Caco-2 (cell line): Measurements from ENCODE around the gene PDE6D. TPM values are rescaled to one million over a fixed set of nuclear protein-coding genes. Genes with fewer than 3 reads are reported as not detected.

Source experiments
- BruUV-seq: library from RNA; stranded (reverse); fragments of 400-500 nt; replicated peaks from 2 replicates; lab custom pipeline; 2021; lab: Mats Ljungman, UMichigan
- CTCF ChIA-PET: fragments of 300-600 bp; sonication (Branson Sonifier 250); formaldehyde crosslinking; loops from one replicate; lab custom pipeline; 2022; ENCODE audit warnings: antibody characterized with exemption; lab: Charles Lee
- POLR2A ChIA-PET: fragments of 300-600 bp; sonication (Branson Sonifier 250); formaldehyde crosslinking; loops from one replicate; lab custom pipeline; 2022; ENCODE audit warnings: antibody characterized with exemption; lab: Charles Lee
- DNase-seq, 2 experiments: peaks; one replicate each; pipeline versions ENCODE4 v3.0.0 to v3.0.0-alpha.2; 2020 to 2022
- H3K27me3 ChIP-seq: replicated peaks from 2 replicates; pipeline ENCODE4 v1.6.0; 2011; ENCODE audit warnings: low read length; ENCODE audit not compliant: control insufficient read depth, insufficient read depth
- H3K36me3 ChIP-seq: 2 replicates; pipeline ENCODE4 v1.5.1; 2011; ENCODE audit warnings: low read length; ENCODE audit not compliant: control insufficient read depth, insufficient read depth
- H3K4me1 ChIP-seq: fragments of 250-450 bp; sonication (Bioruptor Pico); 2 replicates; pipeline ENCODE4 v1.5.1; 2020; ENCODE audit warnings: mild to moderate bottlenecking
- H3K4me3 ChIP-seq: 2 replicates; pipeline ENCODE4 v1.5.1; 2011; ENCODE audit warnings: low read depth, mild to moderate bottlenecking, control low read depth, low read length
- H3K9me3 ChIP-seq: fragments of 250-450 bp; sonication (Bioruptor Pico); 2 replicates; pipeline ENCODE4 v1.5.1; 2020; ENCODE audit warnings: mild to moderate bottlenecking, moderate library complexity
- H3K27ac Mint-ChIP-seq: one replicate; pipeline ENCODE4 v1.8.0; 2022; ENCODE audit warnings: mixed read lengths; ENCODE audit not compliant: unreplicated experiment
- H3K27me3 Mint-ChIP-seq: one replicate; pipeline ENCODE4 v1.8.0; 2022; ENCODE audit warnings: mixed read lengths; ENCODE audit not compliant: insufficient read depth, unreplicated experiment
- H3K36me3 Mint-ChIP-seq: one replicate; pipeline ENCODE4 v1.8.0; 2022; ENCODE audit warnings: mild to moderate bottlenecking, mixed read lengths; ENCODE audit not compliant: insufficient read depth, unreplicated experiment
- H3K4me1 Mint-ChIP-seq: one replicate; pipeline ENCODE4 v1.8.0; 2022; ENCODE audit warnings: low read depth, mixed read lengths; ENCODE audit not compliant: unreplicated experiment
- H3K4me3 Mint-ChIP-seq: one replicate; pipeline ENCODE4 v1.8.0; 2022; ENCODE audit warnings: mild to moderate bottlenecking, moderate library complexity, mixed read lengths; ENCODE audit not compliant: unreplicated experiment
- H3K9me3 Mint-ChIP-seq: one replicate; pipeline ENCODE4 v1.8.0; 2022; ENCODE audit warnings: mixed read lengths; ENCODE audit not compliant: unreplicated experiment
- intact Hi-C: fragments of 100-400 bp; cut with micrococcal nuclease; formaldehyde crosslinking; loops from one replicate; pipeline ENCODE4 v1.10.0; 2022; ENCODE audit not compliant: unreplicated experiment
- total RNA-seq: library from RNA; stranded (reverse); gene quantifications from 2 replicates; pipeline ENCODE4 v1.2.3, GENCODE V29; 2022
- TF ChIP-seq, protein P1 (sequence below), 2 experiments: fragments of 200-600 bp in 1 of 2; IDR thresholded peaks; 1 replicate in 1 of 2; 2 replicates in 1 of 2; pipeline versions ENCODE4 v1.5.1 to v1.8.0; 2011 to 2022; ENCODE audit warnings: antibody characterized with exemption in 1 of 2, control low read depth in 1 of 2, inconsistent platforms in 1 of 2, low read depth in 1 of 2, low read length in 1 of 2, mild to moderate bottlenecking in 1 of 2, moderate library complexity in 1 of 2; ENCODE audit not compliant: insufficient read depth in 1 of 2, severe bottlenecking in 1 of 2, unreplicated experiment in 1 of 2

The PDE6D gene
- total RNA-seq, 1 experiment from 2014 or later: 9.1 TPM

DNA sequence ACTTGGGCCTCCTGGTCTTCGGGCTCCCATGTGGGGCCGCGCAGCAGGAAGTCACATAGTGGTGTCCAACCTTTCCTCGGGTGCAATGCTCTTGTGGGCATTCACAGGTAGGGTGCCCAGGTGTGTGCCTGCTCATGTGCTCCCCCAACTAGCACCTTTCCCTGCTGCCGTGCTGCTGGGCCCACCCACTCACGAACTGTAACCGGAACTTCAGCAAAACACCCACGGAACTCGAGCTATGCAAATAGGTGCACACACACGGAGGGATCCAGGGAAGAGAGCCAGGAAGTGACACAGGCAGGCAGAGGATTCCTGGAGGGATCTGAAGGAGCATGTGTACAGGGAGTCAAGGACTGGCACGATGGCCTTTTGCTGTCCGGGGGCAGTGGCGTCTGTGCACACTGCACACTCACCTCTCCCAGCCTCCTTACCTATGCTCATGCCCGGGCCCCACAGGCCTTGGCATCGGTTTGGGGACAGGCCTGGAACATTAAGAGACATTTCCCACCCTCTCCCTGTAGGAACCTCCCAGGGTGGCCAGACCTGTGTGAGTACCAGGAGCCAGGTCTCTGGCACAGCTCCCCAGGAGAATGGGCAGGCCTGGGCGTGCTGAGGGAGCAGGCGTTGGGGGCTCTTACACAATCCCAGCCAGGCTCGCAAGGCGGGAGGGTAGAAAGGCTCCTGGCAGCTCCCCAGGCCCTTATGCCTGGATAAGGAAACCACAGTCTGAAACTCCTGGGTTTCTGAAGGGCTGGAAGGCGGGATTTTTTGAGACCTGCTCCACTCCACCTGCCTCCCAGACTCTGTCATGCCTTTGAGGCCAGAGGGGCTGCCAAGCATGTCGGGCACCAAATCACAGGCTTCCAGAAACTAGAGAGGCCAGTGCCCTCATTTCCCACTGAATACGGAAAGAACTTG, 79.4 kb downstream of the PDE6D start:
- no peaks in the 10 kb centered on the region for H3K36me3 ChIP-seq
- no peaks in the 10 kb centered on the region for H3K4me1 ChIP-seq
- H3K4me3 Mint-ChIP-seq: no peak overlapping the region
- H3K4me1 Mint-ChIP-seq: no peaks in the 10 kb centered on the region
- DNase-seq: no peak
- ChIA-PET CTCF (interaction anchor here (0.7 kb wide), 1 partner anchor 24 kb away, joined by 4 read pairs; no protein-coding TSS in a partner anchor), POLR2A (interaction anchor here (0.6 kb wide), 1 partner anchor 22 kb away, joined by 3 read pairs; no protein-coding TSS in a partner anchor)
- H3K27ac Mint-ChIP-seq: no peak overlapping the region
- no peaks in the 10 kb centered on the region for H3K9me3 Mint-ChIP-seq
- H3K4me3 ChIP-seq: no peak overlapping the region
- H3K27me3 ChIP-seq: no peaks in the 10 kb centered on the region
- peaks cover 9% of the 10 kb centered on the region for H3K36me3 Mint-ChIP-seq
- intact Hi-C loops: no loop called here
- no TSS peak for BruUV-seq
- TF ChIP-seq, protein P1, sequence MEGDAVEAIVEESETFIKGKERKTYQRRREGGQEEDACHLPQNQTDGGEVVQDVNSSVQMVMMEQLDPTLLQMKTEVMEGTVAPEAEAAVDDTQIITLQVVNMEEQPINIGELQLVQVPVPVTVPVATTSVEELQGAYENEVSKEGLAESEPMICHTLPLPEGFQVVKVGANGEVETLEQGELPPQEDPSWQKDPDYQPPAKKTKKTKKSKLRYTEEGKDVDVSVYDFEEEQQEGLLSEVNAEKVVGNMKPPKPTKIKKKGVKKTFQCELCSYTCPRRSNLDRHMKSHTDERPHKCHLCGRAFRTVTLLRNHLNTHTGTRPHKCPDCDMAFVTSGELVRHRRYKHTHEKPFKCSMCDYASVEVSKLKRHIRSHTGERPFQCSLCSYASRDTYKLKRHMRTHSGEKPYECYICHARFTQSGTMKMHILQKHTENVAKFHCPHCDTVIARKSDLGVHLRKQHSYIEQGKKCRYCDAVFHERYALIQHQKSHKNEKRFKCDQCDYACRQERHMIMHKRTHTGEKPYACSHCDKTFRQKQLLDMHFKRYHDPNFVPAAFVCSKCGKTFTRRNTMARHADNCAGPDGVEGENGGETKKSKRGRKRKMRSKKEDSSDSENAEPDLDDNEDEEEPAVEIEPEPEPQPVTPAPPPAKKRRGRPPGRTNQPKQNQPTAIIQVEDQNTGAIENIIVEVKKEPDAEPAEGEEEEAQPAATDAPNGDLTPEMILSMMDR (IDR thresholded peaks at IDR 0.05; ENCODE audit: insufficient read depth in 1 of 2, low read depth in 1 of 2, low read length in 1 of 2, severe bottlenecking in 1 of 2, unreplicated experiment in 1 of 2): no peak
- H3K9me3 ChIP-seq: no peaks in the 10 kb centered on the region
- H3K27me3 Mint-ChIP-seq: no peaks in the 10 kb centered on the region

- H3K4me1 Mint-ChIP-seq: no peaks in the 10 kb centered on the region
- intact Hi-C loops: no loop called here
- no peaks in the 10 kb centered on the region for H3K36me3 Mint-ChIP-seq
- no peaks in the 10 kb centered on the region for H3K27me3 ChIP-seq
- CTCF ChIA-PET: no interaction called here
- no peaks in the 10 kb centered on the region for H3K9me3 Mint-ChIP-seq
- POLR2A ChIA-PET: no interaction called here
- no peaks in the 10 kb centered on the region for H3K27me3 Mint-ChIP-seq
- no peak overlapping the region for H3K27ac Mint-ChIP-seq
- H3K9me3 ChIP-seq: no peaks in the 10 kb centered on the region
- no TSS peak for BruUV-seq
- TF ChIP-seq, protein P1 (IDR thresholded peaks at IDR 0.05; ENCODE audit: insufficient read depth in 1 of 2, low read depth in 1 of 2, low read length in 1 of 2, severe bottlenecking in 1 of 2, unreplicated experiment in 1 of 2): no peak
- no peak for DNase-seq
- no peak overlapping the region for H3K4me3 Mint-ChIP-seq
- H3K36me3 ChIP-seq: no peaks in the 10 kb centered on the region
- no peaks in the 10 kb centered on the region for H3K4me1 ChIP-seq
- no peak overlapping the region for H3K4me3 ChIP-seq
These were observed 82.1 kb downstream of the PDE6D start for GRCh38 chr2:231699006-231699405.

DNA sequence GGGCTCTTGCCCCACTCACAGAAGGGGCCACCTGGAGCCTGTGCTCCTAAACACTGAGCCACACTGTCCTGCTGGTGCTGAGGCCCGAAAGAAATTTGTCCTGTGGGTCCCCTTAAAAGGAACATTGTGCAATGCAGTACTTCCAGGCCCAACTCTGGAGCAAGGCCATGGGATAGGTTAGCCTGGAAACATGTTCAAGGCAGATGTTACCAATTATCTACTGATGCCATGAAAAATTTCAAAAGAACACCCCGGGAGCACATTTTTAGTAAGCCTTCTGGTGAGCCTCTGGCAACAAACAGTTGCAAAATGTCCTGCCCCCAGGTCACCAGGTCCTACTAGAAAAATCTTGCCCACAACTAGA, 85.1 kb downstream of the PDE6D start:
- Mint-ChIP-seq H3K4me1 (no peaks in the 10 kb centered on the region), H3K4me3 (no peak overlapping the region), H3K27ac (no peak overlapping the region), H3K9me3 (no peaks in the 10 kb centered on the region), H3K27me3 (no peaks in the 10 kb centered on the region), H3K36me3 (no peaks in the 10 kb centered on the region)
- CTCF ChIA-PET: no interaction called here
- no TSS peak for BruUV-seq
- no peaks in the 10 kb centered on the region for H3K9me3 ChIP-seq
- no peaks in the 10 kb centered on the region for H3K4me1 ChIP-seq
- H3K4me3 ChIP-seq: no peak overlapping the region
- no peaks in the 10 kb centered on the region for H3K36me3 ChIP-seq
- TF ChIP-seq, protein P1 (IDR thresholded peaks at IDR 0.05; ENCODE audit: insufficient read depth in 1 of 2, low read depth in 1 of 2, low read length in 1 of 2, severe bottlenecking in 1 of 2, unreplicated experiment in 1 of 2): no peak
- DNase-seq: no peak
- POLR2A ChIA-PET: no interaction called here
- H3K27me3 ChIP-seq: no peaks in the 10 kb centered on the region
- intact Hi-C loops: no loop called here
